Measurements from ENCODE around the gene SCO2.

The SCO2 gene

GRCh38 chr22:50528682-50529415 is 3.5 kb upstream of the SCO2 start:
- Histone ChIP-seq H3K9ac (ENCODE audit: low read depth, low read length) (no peak overlapping the region), H3K4me1 (ENCODE audit: control insufficient read depth, insufficient read depth, low read length) (peaks cover 56% of the 10 kb centered on the region), H3K36me3 (ENCODE audit: insufficient read depth, low read length) (peaks cover 7% of the 10 kb centered on the region), H3K27me3 (ENCODE audit: control insufficient read depth, insufficient read depth, low read length) (peaks cover 29% of the 10 kb centered on the region), H3K9me3 (replicated peaks; ENCODE audit: low read length) (no peaks in the 10 kb centered on the region), H3K4me3 (ENCODE audit: low read length) (no peak overlapping the region), H3K4me2 (ENCODE audit: low read length) (peak overlapping the region; percentile 73)

- Histone ChIP-seq H3K36me3 (ENCODE audit: insufficient read depth, low read length) (peaks cover 14% of the 10 kb centered on the region), H3K4me2 (ENCODE audit: low read length) (no peak overlapping the region), H3K4me1 (ENCODE audit: control insufficient read depth, insufficient read depth, low read length) (peaks cover 59% of the 10 kb centered on the region), H3K9me3 (replicated peaks; ENCODE audit: low read length) (no peaks in the 10 kb centered on the region), H3K9ac (ENCODE audit: low read depth, low read length) (no peak overlapping the region), H3K27me3 (ENCODE audit: control insufficient read depth, insufficient read depth, low read length) (peaks cover 29% of the 10 kb centered on the region), H3K4me3 (ENCODE audit: low read length) (no peak overlapping the region)
Observed at GRCh38 chr22:50527921-50528681, 2.7 kb upstream of the SCO2 start.

GRCh38 chr22:50526834-50527801 is 1.7 kb upstream of the SCO2 start:
- Histone ChIP-seq H3K9ac (ENCODE audit: low read depth, low read length) (peak overlapping the region; percentile 91), H3K36me3 (ENCODE audit: insufficient read depth, low read length) (peaks cover 20% of the 10 kb centered on the region), H3K4me2 (ENCODE audit: low read length) (peak overlapping the region; percentile 93), H3K27me3 (ENCODE audit: control insufficient read depth, insufficient read depth, low read length) (peaks cover 20% of the 10 kb centered on the region), H3K4me3 (ENCODE audit: low read length) (peak overlapping the region; percentile 83), H3K9me3 (replicated peaks; ENCODE audit: low read length) (no peaks in the 10 kb centered on the region), H3K4me1 (ENCODE audit: control insufficient read depth, insufficient read depth, low read length) (peaks cover 56% of the 10 kb centered on the region)

GRCh38 chr22:50526108-50526833 is 873 bp upstream of the SCO2 start:
- Histone ChIP-seq H3K4me3 (ENCODE audit: low read length) (peak overlapping the region; percentile 83), H3K9ac (ENCODE audit: low read depth, low read length) (peak overlapping the region; percentile 91), H3K4me1 (ENCODE audit: control insufficient read depth, insufficient read depth, low read length) (peaks cover 48% of the 10 kb centered on the region), H3K4me2 (ENCODE audit: low read length) (peak overlapping the region; percentile 93), H3K9me3 (replicated peaks; ENCODE audit: low read length) (no peaks in the 10 kb centered on the region), H3K27me3 (ENCODE audit: control insufficient read depth, insufficient read depth, low read length) (peaks cover 18% of the 10 kb centered on the region), H3K36me3 (ENCODE audit: insufficient read depth, low read length) (peaks cover 29% of the 10 kb centered on the region)

- peaks cover 43% of the 10 kb centered on the region for H3K4me1 ChIP-seq (ENCODE audit: control insufficient read depth, insufficient read depth, low read length)
- H3K4me3 ChIP-seq (ENCODE audit: low read length), result peak overlapping the region; percentile 83
- peaks cover 13% of the 10 kb centered on the region for H3K27me3 ChIP-seq (ENCODE audit: control insufficient read depth, insufficient read depth, low read length)
- H3K4me2 ChIP-seq (ENCODE audit: low read length), result peak overlapping the region; percentile 93
- peak overlapping the region; percentile 91 for H3K9ac ChIP-seq (ENCODE audit: low read depth, low read length)
- H3K9me3 ChIP-seq (replicated peaks; ENCODE audit: low read length), result no peaks in the 10 kb centered on the region
- peaks cover 32% of the 10 kb centered on the region for H3K36me3 ChIP-seq (ENCODE audit: insufficient read depth, low read length)
Observed at GRCh38 chr22:50525858-50526107, 385 bp upstream of the SCO2 start.

GRCh38 chr22:50524676-50525103 is 708 bp downstream of the SCO2 start:
- H3K36me3 ChIP-seq (ENCODE audit: insufficient read depth, low read length), result peaks cover 33% of the 10 kb centered on the region
- peaks cover 32% of the 10 kb centered on the region for H3K4me1 ChIP-seq (ENCODE audit: control insufficient read depth, insufficient read depth, low read length)

GRCh38 chr22:50523806-50524675 is 1.4 kb downstream of the SCO2 start:
- Histone ChIP-seq H3K4me3 (ENCODE audit: low read length) (peak overlapping the region; percentile 83), H3K27me3 (ENCODE audit: control insufficient read depth, insufficient read depth, low read length) (no peaks in the 10 kb centered on the region), H3K9me3 (replicated peaks; ENCODE audit: low read length) (no peaks in the 10 kb centered on the region), H3K9ac (ENCODE audit: low read depth, low read length) (peak overlapping the region; percentile 91), H3K4me1 (ENCODE audit: control insufficient read depth, insufficient read depth, low read length) (peaks cover 26% of the 10 kb centered on the region), H3K4me2 (ENCODE audit: low read length) (peak overlapping the region; percentile 93), H3K36me3 (ENCODE audit: insufficient read depth, low read length) (peaks cover 38% of the 10 kb centered on the region)

More at GRCh38 chr22:50524676-50525103, 708 bp downstream of the SCO2 start:
- Histone ChIP-seq H3K4me2 (ENCODE audit: low read length) (peak overlapping the region; percentile 93), H3K9ac (ENCODE audit: low read depth, low read length) (peak overlapping the region; percentile 91), H3K9me3 (replicated peaks; ENCODE audit: low read length) (no peaks in the 10 kb centered on the region), H3K4me3 (ENCODE audit: low read length) (peak overlapping the region; percentile 83), H3K27me3 (ENCODE audit: control insufficient read depth, insufficient read depth, low read length) (peaks cover 2% of the 10 kb centered on the region)

GRCh38 chr22:50523458-50523805 is 2.0 kb downstream of the SCO2 start:
- Histone ChIP-seq H3K9ac (ENCODE audit: low read depth, low read length) (no peak overlapping the region), H3K36me3 (ENCODE audit: insufficient read depth, low read length) (peaks cover 42% of the 10 kb centered on the region), H3K27me3 (ENCODE audit: control insufficient read depth, insufficient read depth, low read length) (no peaks in the 10 kb centered on the region), H3K4me2 (ENCODE audit: low read length) (peak overlapping the region; percentile 93), H3K4me1 (ENCODE audit: control insufficient read depth, insufficient read depth, low read length) (peaks cover 26% of the 10 kb centered on the region), H3K9me3 (replicated peaks; ENCODE audit: low read length) (no peaks in the 10 kb centered on the region), H3K4me3 (ENCODE audit: low read length) (no peak overlapping the region)

GRCh38 chr22:50522806-50523438 is 2.5 kb downstream of the SCO2 start:
- Histone ChIP-seq H3K4me3 (ENCODE audit: low read length) (no peak overlapping the region), H3K9ac (ENCODE audit: low read depth, low read length) (no peak overlapping the region), H3K4me1 (ENCODE audit: control insufficient read depth, insufficient read depth, low read length) (peaks cover 26% of the 10 kb centered on the region), H3K27me3 (ENCODE audit: control insufficient read depth, insufficient read depth, low read length) (no peaks in the 10 kb centered on the region), H3K36me3 (ENCODE audit: insufficient read depth, low read length) (peaks cover 47% of the 10 kb centered on the region), H3K4me2 (ENCODE audit: low read length) (no peak overlapping the region), H3K9me3 (replicated peaks; ENCODE audit: low read length) (no peaks in the 10 kb centered on the region)

Data from skeletal muscle satellite cell (primary cell).